A549 (cell line): ENCODE results near the gene FKBP7. TPM values are rescaled to one million over a fixed set of nuclear protein-coding genes. Genes with fewer than 3 reads are reported as not detected.

Source experiments
- ATAC-seq, 2 experiments: fragments of 200-7000 bp in 1 of 2; fragments of >200 bp in 1 of 2; cut with Nextera tagmentation in 1 of 2; cut with Tn5 transposase in 1 of 2; 3 replicates each; pipeline versions ENCODE4 v1.8.0 to v1.9.1; 2018 to 2020; ENCODE audit warnings: mild to moderate bottlenecking in 1 of 2, moderate library complexity in 1 of 2
- CTCF ChIA-PET: fragments of 300-600 bp; sonication (Branson Sonifier 250); formaldehyde crosslinking; extraction: SDS; loops from one replicate; lab custom pipeline; 2021; ENCODE audit warnings: antibody characterized with exemption, inconsistent platforms; lab: Yijun Ruan, JAX
- POLR2A ChIA-PET: fragments of 350-600 bp; formaldehyde crosslinking; extraction: SDS; loops from one replicate; lab custom pipeline; 2021; ENCODE audit warnings: antibody characterized with exemption, inconsistent platforms; lab: Yijun Ruan, JAX
- DNase-seq, 2 experiments: peaks; one replicate each; pipeline versions ENCODE4 v3.0.0 to v3.0.0-alpha.2; 2011 to 2016; ENCODE audit warnings: low read depth in 1 of 2, low spot score in 1 of 2
- FAIRE-seq: peaks from 2 replicates; lab custom pipeline; 2011; peaks lifted over from hg19 to GRCh38; lab: Jason Lieb, UNC
- H3K27ac ChIP-seq, 2 experiments: fragments of >200 bp; sonication (Bioruptor Twin); formaldehyde crosslinking; 3 replicates each; pipeline ENCODE4 v1.5.1; 2016 to 2017
- H3K4me1 ChIP-seq: fragments of >200 bp; sonication (Bioruptor Twin); formaldehyde crosslinking; 3 replicates; pipeline ENCODE4 v1.6.1; 2016
- H3K4me2 ChIP-seq: fragments of >200 bp; sonication (Bioruptor Twin); formaldehyde crosslinking; 3 replicates; pipeline ENCODE4 v1.6.1; 2016
- H3K4me3 ChIP-seq: fragments of >200 bp; sonication (Bioruptor Twin); formaldehyde crosslinking; 3 replicates; pipeline ENCODE4 v1.5.1; 2016
- H3K9me3 ChIP-seq: fragments of >200 bp; sonication (Bioruptor Twin); formaldehyde crosslinking; 3 replicates; pipeline ENCODE4 v1.6.1; 2016
- CEBPB ChIP-seq, 2 experiments: fragments of >200 bp in 1 of 2; sonication (Bioruptor Twin) in 1 of 2; formaldehyde crosslinking in 1 of 2; IDR thresholded peaks; 2 replicates each; pipeline ENCODE4 v1.6.1; 2012 to 2016
- CHD2 ChIP-seq: fragments of 150-350 bp; IDR thresholded peaks from 2 replicates; pipeline ENCODE4 v1.6.1; 2014; ENCODE audit warnings: low read length; ENCODE audit not compliant: partially characterized antibody
- ESRRA ChIP-seq: fragments of 150-350 bp; IDR thresholded peaks from 2 replicates; pipeline ENCODE4 v1.6.1; 2014; ENCODE audit warnings: mild to moderate bottlenecking, low read length, borderline replicate concordance
- GATA3 ChIP-seq: IDR thresholded peaks from 2 replicates; pipeline ENCODE4 v1.6.1; 2012; ENCODE audit warnings: borderline replicate concordance
- HEYL ChIP-seq: fragments of 250-450 bp; sonication (Bioruptor Pico); IDR thresholded peaks from 2 replicates; pipeline ENCODE4 v1.8.0; 2021; ENCODE audit warnings: mild to moderate bottlenecking, moderate library complexity
- JUNB ChIP-seq: fragments of >200 bp; sonication (Bioruptor Twin); formaldehyde crosslinking; IDR thresholded peaks from 2 replicates; pipeline ENCODE4 v1.6.1; 2016
- MAZ ChIP-seq: fragments of 150-350 bp; IDR thresholded peaks from 2 replicates; pipeline ENCODE4 v1.6.1; 2014; ENCODE audit warnings: antibody characterized with exemption, low read depth, low read length, borderline replicate concordance
- NFE2L2 ChIP-seq: fragments of 150-350 bp; conservative IDR thresholded peaks from 2 replicates; pipeline ENCODE4 v1.6.1; 2014; ENCODE audit warnings: low read length
- RFX5 ChIP-seq: fragments of 450-650 bp; IDR thresholded peaks from 2 replicates; pipeline ENCODE4 v1.7.1; 2014; ENCODE audit warnings: antibody characterized with exemption, mild to moderate bottlenecking, moderate library complexity
- RNF2 ChIP-seq: fragments of 200-600 bp; sonication (generic); IDR thresholded peaks from 2 replicates; pipeline ENCODE4 v1.6.1; 2016; ENCODE audit warnings: low read depth, mild to moderate bottlenecking, antibody characterized with exemption, moderate library complexity, borderline replicate concordance
- TP53 ChIP-seq: fragments of 250-450 bp; sonication (Bioruptor Pico); IDR thresholded peaks from 2 replicates; pipeline ENCODE4 v1.5.0; 2021; ENCODE audit warnings: mild to moderate bottlenecking, moderate library complexity
- ZFP36 ChIP-seq: fragments of 450-650 bp; IDR thresholded peaks from 2 replicates; pipeline ENCODE4 v1.6.1; 2014; ENCODE audit warnings: borderline replicate concordance; ENCODE audit not compliant: partially characterized antibody
- ZNF302 ChIP-seq: fragments of 250-450 bp; sonication (Bioruptor Pico); IDR thresholded peaks from 2 replicates; pipeline ENCODE4 v1.9.0; 2021; ENCODE audit warnings: inconsistent platforms, mild to moderate bottlenecking, moderate library complexity
- whole genome bisulfite sequencing: methylation state at CpG from one replicate; pipeline ENCODE4 v1.1.6; 2017; ENCODE audit errors: missing lambda C conversion rate; 5-methylcytosine and 5-hydroxymethylcytosine counted together
- polyA plus RNA-seq, 4 experiments: library from polyadenylated mRNA; depleted of rRNA in 3 of 4; stranded (reverse); fragments of >200 nt; fragmentation: RNase III in 1 of 4; extraction: RNeasy Plus Mini Kit Qiagen cat#74134 plus additional on column Dnase treatment in 1 of 4; gene quantifications; 2 replicates in 3 of 4; 3 replicates in 1 of 4; pipeline ENCODE4 v1.2.3, GENCODE V29; 2011 to 2017
- TF ChIP-seq, protein P1 (sequence below): fragments of 450-650 bp; IDR thresholded peaks from 2 replicates; pipeline ENCODE4 v1.6.1; 2014; ENCODE audit warnings: antibody characterized with exemption
- TF ChIP-seq, protein P2 (sequence below): fragments of >200 bp; sonication (Bioruptor Twin); formaldehyde crosslinking; IDR thresholded peaks from 2 replicates; pipeline ENCODE4 v1.6.1; 2016
- TF ChIP-seq, protein P3 (sequence below): fragments of 200-600 bp; sonication (generic); IDR thresholded peaks from 2 replicates; pipeline ENCODE4 v1.6.1; 2016; ENCODE audit warnings: antibody characterized with exemption, mild to moderate bottlenecking, moderate library complexity
- TF ChIP-seq, protein P4 (sequence below): IDR thresholded peaks from 2 replicates; pipeline ENCODE4 v1.6.1; 2012
- TF ChIP-seq, protein P5 (sequence below): fragments of 150-350 bp; IDR thresholded peaks from 2 replicates; pipeline ENCODE4 v1.6.1; 2014; ENCODE audit warnings: low read depth, mild to moderate bottlenecking, low read length
- TF ChIP-seq, protein P6 (sequence below): IDR thresholded peaks from 2 replicates; pipeline ENCODE4 v1.6.1; 2012

Gene FKBP7
- polyA plus RNA-seq, 2 of the 4 experiments (the other 2 are of a cell fraction) = 15.2 to 23.7 TPM

DNA sequence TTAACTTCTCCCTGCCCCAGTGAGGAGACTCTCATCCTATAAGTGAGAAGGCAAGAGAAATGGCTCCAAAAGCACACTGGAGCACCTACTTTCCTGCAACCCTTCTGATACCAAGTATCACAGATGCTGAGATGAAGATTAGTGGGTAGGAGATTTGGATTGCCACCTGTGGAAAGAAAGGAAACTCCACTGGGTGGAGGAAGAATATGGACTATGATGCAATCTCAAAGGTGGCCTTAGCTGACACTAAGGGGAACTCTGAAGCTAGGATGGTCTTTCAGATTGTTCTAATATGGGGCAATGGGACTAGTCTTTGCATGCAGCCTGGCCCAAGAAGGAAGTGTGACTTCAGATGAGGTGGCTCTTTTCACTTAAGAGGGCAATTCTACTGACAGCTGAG is 49.1 kb downstream of the FKBP7 start:
- H3K27ac ChIP-seq = no peak overlapping the region
- CTCF ChIA-PET = interaction anchor here (2.1 to 8.5 kb wide), 2 partner anchors 10 to 15 kb away, joined by 16 to 52 read pairs; no protein-coding TSS in a partner anchor
- ATAC-seq (peak in 1 of 2 experiments; percentile 35; a peak in 3 of 6 replicates), DNase-seq (no peak)
- POLR2A ChIA-PET = interaction anchor here (2.0 kb wide), 1 partner anchor 22 kb away, joined by 8 read pairs; the partner anchor contains the start of genes PJVK and PRKRA
- no peak overlapping the region for H3K4me3 ChIP-seq
- no peak overlapping the region for H3K4me2 ChIP-seq
- H3K9me3 ChIP-seq = no peaks in the 10 kb centered on the region
- no peaks in the 10 kb centered on the region for H3K4me1 ChIP-seq
- TF ChIP-seq RFX5 = no peak
- TF ChIP-seq, protein P1, sequence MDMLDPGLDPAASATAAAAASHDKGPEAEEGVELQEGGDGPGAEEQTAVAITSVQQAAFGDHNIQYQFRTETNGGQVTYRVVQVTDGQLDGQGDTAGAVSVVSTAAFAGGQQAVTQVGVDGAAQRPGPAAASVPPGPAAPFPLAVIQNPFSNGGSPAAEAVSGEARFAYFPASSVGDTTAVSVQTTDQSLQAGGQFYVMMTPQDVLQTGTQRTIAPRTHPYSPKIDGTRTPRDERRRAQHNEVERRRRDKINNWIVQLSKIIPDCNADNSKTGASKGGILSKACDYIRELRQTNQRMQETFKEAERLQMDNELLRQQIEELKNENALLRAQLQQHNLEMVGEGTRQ = no peak
- TF ChIP-seq ZFP36 = no peak
- peak in 1 of 2 experiments; percentile 11; a peak in 1 of 4 replicates for TF ChIP-seq CEBPB (IDR thresholded peaks at IDR 0.05)
- TF ChIP-seq, all 56 proteins: peak for 1
- no peak for FAIRE-seq

DNA sequence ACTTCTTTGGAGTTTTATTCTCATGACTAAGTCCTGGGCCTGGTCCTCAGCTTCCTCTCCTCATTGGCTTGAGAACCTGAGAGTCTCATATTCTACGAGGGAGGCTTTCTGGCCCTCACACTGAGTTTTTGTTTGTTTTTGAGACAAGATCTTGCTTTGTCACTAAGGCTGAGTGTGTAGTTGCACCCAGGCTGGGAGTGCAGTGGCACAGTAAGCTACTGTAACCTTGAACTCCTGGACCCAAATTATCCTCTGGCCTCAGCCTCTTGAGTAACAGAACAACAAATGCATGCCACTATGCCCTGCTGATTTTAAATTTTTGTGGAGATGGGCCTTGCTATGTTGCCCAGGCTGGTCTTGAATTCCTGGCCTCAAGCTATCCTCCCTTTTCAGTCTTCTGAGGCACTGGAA is 50.0 kb downstream of the FKBP7 start:
- 88% methylated on average over 1 of the region's 1 CpG for WGBS
- Histone ChIP-seq H3K27ac (no peak overlapping the region), H3K4me2 (no peak overlapping the region), H3K4me3 (no peak overlapping the region), H3K9me3 (no peaks in the 10 kb centered on the region), H3K4me1 (no peaks in the 10 kb centered on the region)
- FAIRE-seq (no peak), DNase-seq (no peak), ATAC-seq (no peak; a peak in 2 of 6 replicates)
- ChIA-PET CTCF (interaction anchor here (0.7 to 8.5 kb wide), 3 partner anchors 9 to 14 kb away, joined by 3 to 52 read pairs (median 16); no protein-coding TSS in a partner anchor), POLR2A (interaction anchor here (2.0 kb wide), 1 partner anchor 23 kb away, joined by 8 read pairs; the partner anchor contains the start of genes PJVK and PRKRA)
- TF ChIP-seq HEYL (no peak), NFE2L2 (no peak), MAZ (no peak), RNF2 (no peak), GATA3 (no peak), JUNB (no peak), ZNF302 (CRISPR knock-in tag) (no peak), TP53 (no peak), CHD2 (no peak)
- TF ChIP-seq, protein P2, sequence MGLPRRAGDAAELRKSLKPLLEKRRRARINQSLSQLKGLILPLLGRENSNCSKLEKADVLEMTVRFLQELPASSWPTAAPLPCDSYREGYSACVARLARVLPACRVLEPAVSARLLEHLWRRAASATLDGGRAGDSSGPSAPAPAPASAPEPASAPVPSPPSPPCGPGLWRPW = no peak
- TF ChIP-seq, protein P3, sequence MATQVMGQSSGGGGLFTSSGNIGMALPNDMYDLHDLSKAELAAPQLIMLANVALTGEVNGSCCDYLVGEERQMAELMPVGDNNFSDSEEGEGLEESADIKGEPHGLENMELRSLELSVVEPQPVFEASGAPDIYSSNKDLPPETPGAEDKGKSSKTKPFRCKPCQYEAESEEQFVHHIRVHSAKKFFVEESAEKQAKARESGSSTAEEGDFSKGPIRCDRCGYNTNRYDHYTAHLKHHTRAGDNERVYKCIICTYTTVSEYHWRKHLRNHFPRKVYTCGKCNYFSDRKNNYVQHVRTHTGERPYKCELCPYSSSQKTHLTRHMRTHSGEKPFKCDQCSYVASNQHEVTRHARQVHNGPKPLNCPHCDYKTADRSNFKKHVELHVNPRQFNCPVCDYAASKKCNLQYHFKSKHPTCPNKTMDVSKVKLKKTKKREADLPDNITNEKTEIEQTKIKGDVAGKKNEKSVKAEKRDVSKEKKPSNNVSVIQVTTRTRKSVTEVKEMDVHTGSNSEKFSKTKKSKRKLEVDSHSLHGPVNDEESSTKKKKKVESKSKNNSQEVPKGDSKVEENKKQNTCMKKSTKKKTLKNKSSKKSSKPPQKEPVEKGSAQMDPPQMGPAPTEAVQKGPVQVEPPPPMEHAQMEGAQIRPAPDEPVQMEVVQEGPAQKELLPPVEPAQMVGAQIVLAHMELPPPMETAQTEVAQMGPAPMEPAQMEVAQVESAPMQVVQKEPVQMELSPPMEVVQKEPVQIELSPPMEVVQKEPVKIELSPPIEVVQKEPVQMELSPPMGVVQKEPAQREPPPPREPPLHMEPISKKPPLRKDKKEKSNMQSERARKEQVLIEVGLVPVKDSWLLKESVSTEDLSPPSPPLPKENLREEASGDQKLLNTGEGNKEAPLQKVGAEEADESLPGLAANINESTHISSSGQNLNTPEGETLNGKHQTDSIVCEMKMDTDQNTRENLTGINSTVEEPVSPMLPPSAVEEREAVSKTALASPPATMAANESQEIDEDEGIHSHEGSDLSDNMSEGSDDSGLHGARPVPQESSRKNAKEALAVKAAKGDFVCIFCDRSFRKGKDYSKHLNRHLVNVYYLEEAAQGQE = no peak
- TF ChIP-seq, protein P1 = no peak
- TF ChIP-seq, protein P4, sequence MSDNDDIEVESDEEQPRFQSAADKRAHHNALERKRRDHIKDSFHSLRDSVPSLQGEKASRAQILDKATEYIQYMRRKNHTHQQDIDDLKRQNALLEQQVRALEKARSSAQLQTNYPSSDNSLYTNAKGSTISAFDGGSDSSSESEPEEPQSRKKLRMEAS = no peak

DNA sequence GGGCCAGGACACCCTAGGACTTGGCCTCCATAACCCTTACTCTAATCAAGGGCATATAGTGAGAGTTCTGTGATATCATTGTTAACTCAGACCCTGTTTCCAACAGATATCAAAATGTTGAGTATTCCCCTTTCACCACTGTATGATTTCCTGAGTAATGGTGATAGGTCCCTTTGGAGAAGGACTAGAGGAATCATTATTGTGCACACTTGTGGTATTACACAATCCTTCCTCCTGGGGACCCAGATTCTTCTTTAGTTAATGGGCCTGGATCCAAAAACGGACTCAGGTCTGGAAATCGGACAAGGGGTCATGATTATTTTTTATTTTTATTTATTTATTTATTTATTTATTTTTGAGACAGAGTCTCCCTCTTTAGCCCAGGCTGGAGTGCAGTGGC is 50.9 kb downstream of the FKBP7 start:
- Histone ChIP-seq H3K9me3 (no peaks in the 10 kb centered on the region), H3K4me2 (no peak overlapping the region), H3K27ac (no peak overlapping the region), H3K4me1 (no peaks in the 10 kb centered on the region), H3K4me3 (no peak overlapping the region)
- DNase-seq (no peak), ATAC-seq (no peak), FAIRE-seq (no peak)
- TF ChIP-seq, protein P5, sequence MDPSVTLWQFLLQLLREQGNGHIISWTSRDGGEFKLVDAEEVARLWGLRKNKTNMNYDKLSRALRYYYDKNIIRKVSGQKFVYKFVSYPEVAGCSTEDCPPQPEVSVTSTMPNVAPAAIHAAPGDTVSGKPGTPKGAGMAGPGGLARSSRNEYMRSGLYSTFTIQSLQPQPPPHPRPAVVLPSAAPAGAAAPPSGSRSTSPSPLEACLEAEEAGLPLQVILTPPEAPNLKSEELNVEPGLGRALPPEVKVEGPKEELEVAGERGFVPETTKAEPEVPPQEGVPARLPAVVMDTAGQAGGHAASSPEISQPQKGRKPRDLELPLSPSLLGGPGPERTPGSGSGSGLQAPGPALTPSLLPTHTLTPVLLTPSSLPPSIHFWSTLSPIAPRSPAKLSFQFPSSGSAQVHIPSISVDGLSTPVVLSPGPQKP = no peak
- TF ChIP-seq, protein P6, sequence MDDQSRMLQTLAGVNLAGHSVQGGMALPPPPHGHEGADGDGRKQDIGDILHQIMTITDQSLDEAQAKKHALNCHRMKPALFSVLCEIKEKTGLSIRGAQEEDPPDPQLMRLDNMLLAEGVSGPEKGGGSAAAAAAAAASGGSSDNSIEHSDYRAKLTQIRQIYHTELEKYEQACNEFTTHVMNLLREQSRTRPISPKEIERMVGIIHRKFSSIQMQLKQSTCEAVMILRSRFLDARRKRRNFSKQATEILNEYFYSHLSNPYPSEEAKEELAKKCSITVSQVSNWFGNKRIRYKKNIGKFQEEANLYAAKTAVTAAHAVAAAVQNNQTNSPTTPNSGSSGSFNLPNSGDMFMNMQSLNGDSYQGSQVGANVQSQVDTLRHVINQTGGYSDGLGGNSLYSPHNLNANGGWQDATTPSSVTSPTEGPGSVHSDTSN = no peak
- TF ChIP-seq NFE2L2 (no peak), ESRRA (no peak), HEYL (no peak)
- ChIA-PET CTCF (interaction anchor here (1.2 to 8.5 kb wide), 2 partner anchors 9 to 13 kb away, joined by 3 to 52 read pairs; no protein-coding TSS in a partner anchor), POLR2A (no interaction called here)
- 83% methylated on average over 2 of the region's 2 CpGs for WGBS
